SK-N-SH treated with all-trans-retinoic acid at 6 μM for 48 hours (cell line): ENCODE data around the gene REPS2.

Experiments used
- ATAC-seq: fragments of 200-7000 bp; cut with Tn5 transposase; 3 replicates; pipeline ENCODE4 v1.9.1; 2020; ENCODE audit warnings: mild to moderate bottlenecking, moderate library complexity
- ARNTL ChIP-seq: fragments of 450-650 bp; formaldehyde crosslinking; IDR thresholded peaks from 2 replicates; pipeline ENCODE4 v1.5.0; 2020; ENCODE audit warnings: low read depth, mild to moderate bottlenecking, moderate library complexity, borderline replicate concordance
- BACH2 ChIP-seq: fragments of 250-450 bp; sonication (Bioruptor Pico); IDR thresholded peaks from 2 replicates; pipeline ENCODE4 v1.9.0; 2021; ENCODE audit warnings: mild to moderate bottlenecking, borderline replicate concordance
- CREB5 ChIP-seq: fragments of 250-450 bp; sonication (Bioruptor Pico); IDR thresholded peaks from 2 replicates; pipeline ENCODE4 v1.5.1; 2020; ENCODE audit warnings: low read depth, mild to moderate bottlenecking, moderate library complexity
- CSDC2 ChIP-seq: fragments of 250-450 bp; sonication (Bioruptor Pico); IDR thresholded peaks from 2 replicates; pipeline ENCODE4 v1.5.0; 2020; ENCODE audit warnings: mild to moderate bottlenecking, moderate library complexity
- ESRRG ChIP-seq: fragments of 250-450 bp; sonication (Bioruptor Pico); IDR thresholded peaks from 2 replicates; pipeline ENCODE4 v1.6.1; 2021; ENCODE audit warnings: mild to moderate bottlenecking
- GLIS3 ChIP-seq: fragments of 250-450 bp; sonication (Bioruptor Pico); IDR thresholded peaks from 2 replicates; pipeline ENCODE4 v1.5.0; 2020; ENCODE audit warnings: mild to moderate bottlenecking, moderate library complexity
- ISL1 ChIP-seq: fragments of 250-450 bp; sonication (Bioruptor Pico); IDR thresholded peaks from 2 replicates; pipeline ENCODE4 v2.1.2; 2022; ENCODE audit warnings: mild to moderate bottlenecking, moderate library complexity
- OSR1 ChIP-seq: fragments of 250-450 bp; sonication (Bioruptor Pico); IDR thresholded peaks from 2 replicates; pipeline ENCODE4 v1.8.0; 2022; ENCODE audit warnings: moderate library complexity, mild to moderate bottlenecking, inconsistent platforms
- PATZ1 ChIP-seq: fragments of 250-450 bp; sonication (Bioruptor Pico); IDR thresholded peaks from 2 replicates; pipeline ENCODE4 v1.8.0; 2020; ENCODE audit warnings: mild to moderate bottlenecking, moderate library complexity, borderline replicate concordance
- PPARA ChIP-seq: fragments of 250-450 bp; sonication (Bioruptor Pico); IDR thresholded peaks from 2 replicates; pipeline ENCODE4 v1.5.0; 2020; ENCODE audit warnings: mild to moderate bottlenecking, borderline replicate concordance
- RARB ChIP-seq: fragments of 250-450 bp; sonication (Bioruptor Pico); IDR thresholded peaks from 2 replicates; pipeline ENCODE4 v1.8.0; 2021; ENCODE audit warnings: mild to moderate bottlenecking, moderate library complexity
- TOX ChIP-seq: fragments of 250-450 bp; sonication (Bioruptor Pico); IDR thresholded peaks from 2 replicates; pipeline ENCODE4 v1.8.0; 2021; ENCODE audit warnings: mild to moderate bottlenecking, moderate library complexity, borderline replicate concordance
- TSHZ2 ChIP-seq: fragments of 250-450 bp; sonication (Bioruptor Pico); IDR thresholded peaks from 2 replicates; pipeline ENCODE4 v1.5.0; 2020; ENCODE audit warnings: mild to moderate bottlenecking, moderate library complexity
- ZC3H10 ChIP-seq: fragments of 250-450 bp; sonication (Bioruptor Pico); IDR thresholded peaks from 2 replicates; pipeline ENCODE4 v1.5.1; 2021; ENCODE audit warnings: mild to moderate bottlenecking, moderate library complexity
- ZFP3 ChIP-seq: fragments of 250-450 bp; sonication (Bioruptor Pico); IDR thresholded peaks from 2 replicates; pipeline ENCODE4 v1.5.0; 2020; ENCODE audit warnings: mild to moderate bottlenecking, moderate library complexity
- ZFP30 ChIP-seq: fragments of 450-650 bp; formaldehyde crosslinking; IDR thresholded peaks from 2 replicates; pipeline ENCODE4 v1.5.0; 2022; ENCODE audit warnings: mild to moderate bottlenecking, moderate library complexity
- ZNF565 ChIP-seq: fragments of 450-650 bp; formaldehyde crosslinking; conservative IDR thresholded peaks from 2 replicates; pipeline ENCODE4 v1.5.0; 2020; ENCODE audit warnings: low read depth, mild to moderate bottlenecking, moderate library complexity
- ZNF70 ChIP-seq: fragments of 450-650 bp; formaldehyde crosslinking; IDR thresholded peaks from 2 replicates; pipeline ENCODE4 v1.5.0; 2020; ENCODE audit warnings: mild to moderate bottlenecking, moderate library complexity
- ZNF8 ChIP-seq: fragments of 450-650 bp; formaldehyde crosslinking; IDR thresholded peaks from 2 replicates; pipeline ENCODE4 v1.5.0; 2020; ENCODE audit warnings: mild to moderate bottlenecking, moderate library complexity
- TF ChIP-seq, protein P1 (sequence below): fragments of 250-450 bp; sonication (Bioruptor Pico); IDR thresholded peaks from 2 replicates; pipeline ENCODE4 v1.5.1; 2021; ENCODE audit warnings: mild to moderate bottlenecking, moderate library complexity
- TF ChIP-seq, protein P2 (sequence below): fragments of 250-450 bp; sonication (Bioruptor Pico); IDR thresholded peaks from 2 replicates; pipeline ENCODE4 v1.8.0; 2021; ENCODE audit warnings: low read depth, mild to moderate bottlenecking, moderate library complexity, borderline replicate concordance

REPS2 gene

DNA sequence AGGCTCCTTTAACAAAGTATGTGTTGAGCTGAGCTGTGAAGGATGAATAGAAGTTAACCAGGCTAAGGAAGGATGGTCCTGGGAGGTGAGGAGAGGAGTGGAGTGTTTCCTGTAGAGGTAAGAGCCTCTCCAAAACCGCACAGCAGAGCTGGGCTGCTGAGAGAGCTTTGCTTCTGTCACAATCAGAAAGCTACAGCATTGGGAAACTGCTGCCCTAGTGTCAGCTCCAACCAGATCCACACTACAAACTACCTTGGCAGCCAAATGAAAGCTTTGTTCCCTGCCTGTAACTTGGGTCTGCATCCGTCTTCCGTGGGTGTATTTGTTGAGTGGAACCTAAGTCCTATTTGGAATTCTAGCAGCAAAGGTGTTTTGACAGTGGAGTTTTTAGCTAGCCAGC lies 91.8 kb downstream of the REPS2 start:
- TF ChIP-seq, protein P1, sequence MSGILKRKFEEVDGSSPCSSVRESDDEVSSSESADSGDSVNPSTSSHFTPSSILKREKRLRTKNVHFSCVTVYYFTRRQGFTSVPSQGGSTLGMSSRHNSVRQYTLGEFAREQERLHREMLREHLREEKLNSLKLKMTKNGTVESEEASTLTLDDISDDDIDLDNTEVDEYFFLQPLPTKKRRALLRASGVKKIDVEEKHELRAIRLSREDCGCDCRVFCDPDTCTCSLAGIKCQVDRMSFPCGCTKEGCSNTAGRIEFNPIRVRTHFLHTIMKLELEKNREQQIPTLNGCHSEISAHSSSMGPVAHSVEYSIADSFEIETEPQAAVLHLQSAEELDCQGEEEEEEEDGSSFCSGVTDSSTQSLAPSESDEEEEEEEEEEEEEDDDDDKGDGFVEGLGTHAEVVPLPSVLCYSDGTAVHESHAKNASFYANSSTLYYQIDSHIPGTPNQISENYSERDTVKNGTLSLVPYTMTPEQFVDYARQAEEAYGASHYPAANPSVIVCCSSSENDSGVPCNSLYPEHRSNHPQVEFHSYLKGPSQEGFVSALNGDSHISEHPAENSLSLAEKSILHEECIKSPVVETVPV (CRISPR knock-in tag) = no peak
- ATAC-seq = no peak

- no peak for TF ChIP-seq ZC3H10 (CRISPR knock-in tag)
- TF ChIP-seq GLIS3 = no peak
- no peak for TF ChIP-seq PATZ1 (CRISPR knock-in tag)
- no peak for TF ChIP-seq ZFP30
- TF ChIP-seq ZNF8 (CRISPR knock-in tag) = no peak
- no peak for TF ChIP-seq ARNTL (CRISPR knock-in tag)
- TF ChIP-seq, protein P1 (CRISPR knock-in tag) = no peak
- TF ChIP-seq ISL1 = peak; percentile 56
- TF ChIP-seq OSR1 (CRISPR knock-in tag) = no peak
- peak; percentile 45; the same call in 1 of the 2 replicates for TF ChIP-seq TOX (CRISPR knock-in tag)
- ATAC-seq = peak; percentile 92
Observed at GRCh38 chrX:17038681-17039161, 92.3 kb downstream of the REPS2 start.

- TF ChIP-seq ZNF8 (CRISPR knock-in tag) = no peak
- TF ChIP-seq ARNTL (CRISPR knock-in tag) = no peak
- no peak for TF ChIP-seq ZFP30
- no peak for TF ChIP-seq ESRRG
- no peak for TF ChIP-seq ISL1
- no peak for TF ChIP-seq ZC3H10 (CRISPR knock-in tag)
- no peak for TF ChIP-seq TOX (CRISPR knock-in tag)
- TF ChIP-seq BACH2 (CRISPR knock-in tag) = no peak
- TF ChIP-seq ZNF70 (CRISPR knock-in tag) = no peak
- no peak for TF ChIP-seq ZNF565 (CRISPR knock-in tag)
- TF ChIP-seq, protein P2, sequence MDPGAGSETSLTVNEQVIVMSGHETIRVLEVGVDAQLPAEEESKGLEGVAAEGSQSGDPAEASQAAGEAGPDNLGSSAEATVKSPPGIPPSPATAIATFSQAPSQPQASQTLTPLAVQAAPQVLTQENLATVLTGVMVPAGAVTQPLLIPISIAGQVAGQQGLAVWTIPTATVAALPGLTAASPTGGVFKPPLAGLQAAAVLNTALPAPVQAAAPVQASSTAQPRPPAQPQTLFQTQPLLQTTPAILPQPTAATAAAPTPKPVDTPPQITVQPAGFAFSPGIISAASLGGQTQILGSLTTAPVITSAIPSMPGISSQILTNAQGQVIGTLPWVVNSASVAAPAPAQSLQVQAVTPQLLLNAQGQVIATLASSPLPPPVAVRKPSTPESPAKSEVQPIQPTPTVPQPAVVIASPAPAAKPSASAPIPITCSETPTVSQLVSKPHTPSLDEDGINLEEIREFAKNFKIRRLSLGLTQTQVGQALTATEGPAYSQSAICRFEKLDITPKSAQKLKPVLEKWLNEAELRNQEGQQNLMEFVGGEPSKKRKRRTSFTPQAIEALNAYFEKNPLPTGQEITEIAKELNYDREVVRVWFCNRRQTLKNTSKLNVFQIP (CRISPR knock-in tag) = no peak
- no peak for TF ChIP-seq CSDC2 (CRISPR knock-in tag)
- no peak for TF ChIP-seq PPARA (CRISPR knock-in tag)
- TF ChIP-seq, protein P1 (CRISPR knock-in tag) = no peak
- no peak for TF ChIP-seq CREB5
- TF ChIP-seq TSHZ2 (CRISPR knock-in tag) = no peak
- TF ChIP-seq ZFP3 (CRISPR knock-in tag) = no peak
- TF ChIP-seq RARB = no peak
- peak; percentile 56 for ATAC-seq
Observed at GRCh38 chrX:17039826-17040225, 93.4 kb downstream of the REPS2 start.
